Hematopoietic multipotent progenitor cell treated with erythropoietin and hydrocortisone succinate and interleukin-3 and kit ligand, for 17 days (in vitro differentiated cells): ENCODE measurements around the gene GALNT15.

Source experiments
- DNase-seq: peaks from one replicate; pipeline ENCODE4 v3.0.0-alpha.2; 2015; ENCODE audit warnings: low spot score

The GALNT15 gene, protein sequence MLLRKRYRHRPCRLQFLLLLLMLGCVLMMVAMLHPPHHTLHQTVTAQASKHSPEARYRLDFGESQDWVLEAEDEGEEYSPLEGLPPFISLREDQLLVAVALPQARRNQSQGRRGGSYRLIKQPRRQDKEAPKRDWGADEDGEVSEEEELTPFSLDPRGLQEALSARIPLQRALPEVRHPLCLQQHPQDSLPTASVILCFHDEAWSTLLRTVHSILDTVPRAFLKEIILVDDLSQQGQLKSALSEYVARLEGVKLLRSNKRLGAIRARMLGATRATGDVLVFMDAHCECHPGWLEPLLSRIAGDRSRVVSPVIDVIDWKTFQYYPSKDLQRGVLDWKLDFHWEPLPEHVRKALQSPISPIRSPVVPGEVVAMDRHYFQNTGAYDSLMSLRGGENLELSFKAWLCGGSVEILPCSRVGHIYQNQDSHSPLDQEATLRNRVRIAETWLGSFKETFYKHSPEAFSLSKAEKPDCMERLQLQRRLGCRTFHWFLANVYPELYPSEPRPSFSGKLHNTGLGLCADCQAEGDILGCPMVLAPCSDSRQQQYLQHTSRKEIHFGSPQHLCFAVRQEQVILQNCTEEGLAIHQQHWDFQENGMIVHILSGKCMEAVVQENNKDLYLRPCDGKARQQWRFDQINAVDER

GRCh38 chr3:16174389-16174788, at the start of gene GALNT15:
GALNT15 (plus strand) TSS chr3:16174680; CDS start chr3:16175152, 472 bp downstream.
- DNase-seq = no peak

DNA sequence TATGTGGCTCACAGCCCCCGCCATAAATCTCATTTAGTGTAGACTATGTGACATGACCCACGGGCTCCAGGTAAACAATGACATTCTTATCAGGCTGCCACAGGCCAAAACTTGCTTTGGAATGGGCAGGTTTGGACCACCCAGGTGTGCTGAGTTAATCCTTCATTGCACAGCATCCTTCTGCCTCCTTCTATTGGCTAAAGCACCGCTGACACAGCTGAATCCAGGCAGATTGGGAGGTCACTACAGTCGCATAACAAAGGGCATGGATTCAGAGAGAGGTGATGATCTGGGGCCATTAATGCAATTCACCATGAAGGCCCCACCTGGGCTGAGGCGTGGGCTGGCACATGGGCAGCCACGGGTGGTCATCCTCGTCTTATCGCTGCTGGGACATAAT, 47.8 kb upstream of the GALNT15 start:
- no peak for DNase-seq

GRCh38 chr3:16127249-16127648, 47.2 kb upstream of the GALNT15 start:
- no peak for DNase-seq

DNA sequence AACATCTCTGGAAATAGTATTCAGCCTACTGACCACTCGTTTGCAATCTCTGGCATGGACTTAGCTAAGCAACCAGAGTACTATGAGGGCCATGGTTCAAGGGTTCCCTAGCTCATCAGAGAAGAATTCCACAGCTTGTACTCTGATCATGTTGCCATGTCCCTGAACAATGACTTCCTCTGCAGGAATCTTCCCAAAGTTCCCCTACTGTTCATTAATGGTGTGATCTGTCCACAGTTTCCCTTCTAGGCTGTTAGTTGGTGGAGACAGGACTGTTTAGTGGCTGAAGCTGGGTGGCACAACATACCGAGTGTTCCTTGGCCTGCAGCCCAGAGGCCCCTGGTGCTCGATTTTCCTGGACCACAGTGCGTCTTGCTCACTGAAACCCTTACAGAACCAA, 44.4 kb upstream of the GALNT15 start:
- no peak for DNase-seq

GRCh38 chr3:16132190-16132589, 42.3 kb upstream of the GALNT15 start:
- no peak for DNase-seq

DNA sequence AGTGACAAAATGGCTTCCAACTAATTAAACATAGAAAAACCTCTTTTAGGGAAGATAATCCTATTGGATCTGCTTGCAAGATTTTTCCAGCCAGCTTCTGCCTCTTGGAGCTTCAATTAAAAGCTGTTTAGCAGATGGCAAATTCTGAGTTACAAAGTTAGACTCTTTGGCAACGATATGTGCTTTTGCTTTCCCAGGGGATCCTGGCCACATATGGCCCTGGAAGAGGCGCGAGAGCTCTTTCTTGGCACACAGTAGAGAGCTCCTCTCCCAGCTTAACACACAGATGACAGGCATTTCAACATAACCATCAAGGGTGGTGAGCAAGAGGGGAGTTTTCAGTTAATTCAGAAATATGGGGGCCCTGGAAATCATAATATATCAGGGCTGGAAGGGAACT, 41.6 kb upstream of the GALNT15 start:
- DNase-seq = no peak

DNA sequence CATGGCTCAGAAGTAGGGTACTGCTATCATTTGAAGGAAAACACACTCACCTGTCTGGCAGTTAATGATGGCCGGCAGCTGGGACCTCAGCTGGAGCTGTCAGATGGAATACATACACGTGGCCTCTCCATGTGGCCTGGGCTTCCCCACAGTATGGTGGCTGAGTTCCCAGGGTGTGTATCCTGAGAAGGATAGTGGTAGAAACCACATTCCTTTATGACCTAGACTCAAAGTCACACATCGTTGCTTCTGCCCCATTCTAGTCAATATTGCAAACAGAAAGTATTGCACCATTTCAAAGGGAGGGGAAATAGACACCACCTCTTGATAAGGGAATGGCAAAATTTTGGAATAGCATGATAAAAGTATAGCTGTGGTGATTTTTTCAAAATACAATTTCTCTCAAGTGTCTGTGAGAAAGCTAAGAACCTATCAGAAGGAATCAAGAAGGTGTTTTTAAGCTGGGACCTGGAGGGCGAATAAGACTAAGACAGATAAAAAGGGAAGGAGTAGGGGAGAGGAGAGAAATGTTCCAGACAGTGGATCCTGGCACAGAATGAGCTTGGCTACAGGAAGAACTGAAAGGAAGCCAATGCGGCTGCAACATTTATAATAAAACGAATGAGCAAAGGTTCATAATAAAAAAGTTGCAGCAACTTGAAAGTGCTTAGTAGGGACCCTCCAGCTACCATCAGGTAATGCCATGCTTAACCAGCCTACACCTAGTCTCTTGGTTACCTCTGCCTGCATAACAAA, 40.1 kb upstream of the GALNT15 start:
- DNase-seq = no peak

GRCh38 chr3:16136055-16136454, 38.4 kb upstream of the GALNT15 start:
- DNase-seq = no peak

DNA sequence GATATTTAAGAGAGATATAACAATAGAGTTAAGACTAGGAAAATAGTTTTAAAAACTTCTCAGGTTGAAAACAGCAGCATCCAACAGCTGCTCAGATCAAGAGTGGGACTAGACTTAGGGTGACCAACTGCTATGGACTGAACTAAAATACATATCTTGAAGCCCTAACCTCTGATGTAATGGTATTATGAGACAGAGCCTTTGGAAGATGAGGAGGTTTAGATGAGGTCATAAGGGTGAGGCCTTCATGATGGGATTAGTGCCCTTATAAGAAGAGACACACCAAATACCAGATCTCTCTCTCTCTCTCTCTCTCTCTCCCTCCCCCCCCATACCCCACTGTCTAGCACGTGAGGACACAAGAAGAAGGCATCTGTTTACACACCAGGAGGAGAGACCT, 37.4 kb upstream of the GALNT15 start:
- DNase-seq = no peak

DNA sequence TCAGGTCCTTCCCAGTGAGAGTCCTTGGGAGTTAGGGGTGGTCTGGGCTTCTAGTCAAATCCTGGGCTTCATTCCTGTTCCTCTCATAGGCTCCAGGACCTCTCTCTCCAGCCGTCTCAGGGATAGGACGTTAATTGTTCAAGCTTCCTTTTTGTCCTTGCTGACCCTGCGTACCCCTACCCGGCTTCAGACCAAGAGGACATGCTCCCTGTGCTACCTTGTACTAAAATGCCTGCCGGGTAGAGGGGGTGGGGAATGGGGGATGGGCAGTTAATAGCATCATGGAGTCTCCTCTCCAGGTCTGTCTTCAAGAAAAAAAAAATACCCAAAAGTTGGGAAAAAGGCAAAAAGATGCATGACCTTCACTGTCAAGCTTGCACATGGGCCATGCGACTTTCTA, 36.5 kb upstream of the GALNT15 start:
- DNase-seq = no peak

DNA sequence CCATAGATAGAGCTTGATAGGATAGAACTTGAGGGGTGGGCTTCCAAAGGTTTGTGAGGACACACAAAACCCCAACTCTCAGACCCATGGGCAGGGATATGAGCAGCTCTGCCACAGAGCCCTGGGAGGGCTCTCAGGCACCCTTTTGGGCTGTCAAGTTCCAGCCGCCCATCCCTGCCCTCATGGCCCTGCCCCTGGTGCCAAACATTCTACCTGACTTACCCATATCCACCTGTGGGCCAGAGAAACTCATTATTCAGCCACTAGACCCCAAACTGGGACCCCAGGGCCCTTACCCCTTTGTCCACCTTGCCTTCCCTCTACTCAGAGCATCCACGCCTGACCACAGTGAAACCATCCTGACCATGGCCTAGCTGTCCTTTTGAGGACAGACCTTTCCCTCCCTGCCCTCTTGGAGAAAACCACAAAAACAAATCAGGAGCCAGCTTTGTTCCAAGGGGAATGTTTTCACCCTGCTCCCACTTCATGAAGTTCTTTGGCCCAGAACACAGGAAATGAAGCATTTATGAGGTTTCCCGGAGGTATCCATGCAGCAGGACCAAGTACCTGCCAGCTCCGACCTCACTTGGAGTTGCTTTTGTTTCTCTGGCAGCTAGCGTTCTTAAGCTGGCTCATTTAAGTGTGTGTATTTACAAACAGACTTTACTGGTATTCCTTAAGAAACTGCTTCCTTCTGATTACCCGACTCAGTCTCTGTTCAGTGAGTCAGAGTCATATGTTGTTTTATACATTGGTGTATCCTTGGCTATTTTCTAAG, 34.2 kb upstream of the GALNT15 start:
- DNase-seq = no peak

- no peak for DNase-seq
Observed at GRCh38 chr3:16140894-16141285, 33.6 kb upstream of the GALNT15 start.

- no peak for DNase-seq
Observed at GRCh38 chr3:16142350-16143025, 32.0 kb upstream of the GALNT15 start.

DNA sequence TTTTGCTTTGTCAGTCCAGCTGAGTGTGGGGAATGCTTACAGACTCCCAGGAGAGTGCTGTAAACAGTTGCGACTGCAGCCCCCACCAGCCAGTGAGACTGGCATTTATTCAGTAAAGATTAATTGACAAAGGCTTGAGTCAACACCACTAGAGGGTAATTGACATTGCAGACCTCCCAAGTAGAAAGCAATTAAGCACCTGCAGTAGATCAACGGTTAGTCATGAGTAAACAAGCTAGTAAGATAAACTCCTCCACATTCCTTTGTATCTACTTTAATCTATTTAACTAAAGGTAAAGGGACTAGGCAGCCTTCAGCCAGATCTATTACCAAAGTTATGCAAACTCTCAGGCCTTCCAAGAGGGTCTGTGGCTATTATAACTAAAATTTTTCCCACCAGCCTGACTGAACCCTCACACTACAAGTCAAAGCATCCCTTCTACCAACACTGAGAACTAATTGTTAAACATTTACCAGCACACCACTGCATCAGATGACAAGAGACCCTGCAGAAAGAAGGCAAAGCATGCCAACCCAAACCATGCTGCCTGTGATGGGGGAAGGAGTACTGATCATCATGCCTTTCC, 30.5 kb upstream of the GALNT15 start:
- no peak for DNase-seq

GRCh38 chr3:16145176-16145575, 29.3 kb upstream of the GALNT15 start:
- DNase-seq = no peak

DNA sequence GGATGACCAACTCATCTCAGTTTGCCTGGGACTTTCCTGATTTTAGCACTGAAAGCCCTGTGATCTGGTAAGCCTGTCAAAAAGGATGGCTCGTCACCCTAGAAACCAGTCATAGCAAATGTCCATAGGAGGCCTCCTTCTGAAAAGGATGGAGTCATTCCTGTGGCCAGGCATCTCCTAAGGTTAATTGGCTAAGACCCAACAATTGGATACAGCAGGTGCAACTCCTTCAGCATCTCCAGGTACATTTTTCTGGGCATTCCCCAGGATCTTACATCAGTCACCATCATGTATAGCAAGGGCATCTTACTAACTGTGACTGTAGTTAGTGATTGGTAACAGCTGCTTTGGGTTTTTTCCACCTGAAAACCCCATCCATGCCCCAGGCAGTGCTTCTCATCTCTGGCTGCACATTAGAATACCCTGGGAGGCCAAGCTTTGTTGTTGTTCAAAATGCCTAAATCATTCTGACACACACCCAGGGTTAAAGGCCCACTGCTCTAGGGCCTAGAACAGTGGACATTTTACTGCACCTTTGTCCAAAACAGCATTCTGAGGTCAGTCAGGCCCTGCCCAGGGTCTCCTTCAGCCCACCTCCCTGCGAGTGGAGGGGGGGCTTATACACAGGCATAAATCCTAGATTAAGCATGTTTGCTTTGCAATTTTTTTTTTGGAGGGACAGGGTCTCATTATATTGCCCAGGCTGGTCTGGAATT, 28.3 kb upstream of the GALNT15 start:
- DNase-seq = no peak

- DNase-seq = no peak
Observed at GRCh38 chr3:16147220-16147994, 27.1 kb upstream of the GALNT15 start.

DNA sequence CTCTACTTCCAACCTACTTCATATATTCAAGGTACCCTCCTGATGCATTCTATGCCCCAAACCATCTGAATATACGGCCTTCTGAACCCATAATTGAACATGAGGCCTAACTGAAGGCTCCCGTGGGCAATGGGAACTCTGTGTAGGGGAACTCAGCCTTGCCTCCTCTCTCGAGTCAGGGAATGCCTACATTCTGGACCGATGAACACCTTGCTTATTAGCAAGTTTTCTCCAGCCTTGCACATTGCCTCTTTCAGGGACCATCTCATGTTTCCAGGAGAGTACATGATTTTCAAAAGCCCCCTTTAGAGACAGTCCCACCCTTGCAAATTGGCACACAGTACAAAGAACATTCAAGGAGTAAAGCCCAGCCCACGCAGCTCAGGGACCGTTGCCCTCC, 26.3 kb upstream of the GALNT15 start:
- DNase-seq = no peak

DNA sequence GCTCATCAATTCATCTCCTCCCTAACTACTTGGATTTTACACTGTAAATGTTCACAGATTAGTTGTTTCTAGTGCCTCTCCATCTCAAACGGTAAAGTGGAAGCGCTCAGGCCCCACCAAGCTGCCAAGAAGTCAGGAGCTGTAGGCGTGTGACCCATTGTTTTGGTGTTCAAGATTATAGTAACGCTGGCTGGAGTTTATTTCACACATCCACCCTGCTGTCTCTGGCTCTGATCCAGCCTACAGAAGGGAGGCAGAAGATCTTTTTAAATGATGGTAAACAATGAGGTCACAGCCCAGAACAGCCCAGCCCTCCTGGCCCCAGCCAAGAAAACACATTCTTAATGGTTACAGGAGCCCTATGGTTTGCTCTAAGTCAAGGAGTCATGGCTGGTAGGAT, 25.7 kb upstream of the GALNT15 start:
- no peak for DNase-seq

- no peak for DNase-seq
Observed at GRCh38 chr3:16150285-16150684, 24.2 kb upstream of the GALNT15 start.
